Medulla oblongata (tissue), 1 donor: ENCODE measurements around the gene NAAA.
"Not testable (repeated sequence)": the region's sequence is repeated elsewhere in the genome, so short reads cannot be mapped to it uniquely, and the experiment has no call there.

Experiments used
- DNase-seq: peaks from one replicate; pipeline ENCODE4 v3.0.0-alpha.2; 2015; ENCODE audit errors: extremely low spot score

Gene NAAA

DNA sequence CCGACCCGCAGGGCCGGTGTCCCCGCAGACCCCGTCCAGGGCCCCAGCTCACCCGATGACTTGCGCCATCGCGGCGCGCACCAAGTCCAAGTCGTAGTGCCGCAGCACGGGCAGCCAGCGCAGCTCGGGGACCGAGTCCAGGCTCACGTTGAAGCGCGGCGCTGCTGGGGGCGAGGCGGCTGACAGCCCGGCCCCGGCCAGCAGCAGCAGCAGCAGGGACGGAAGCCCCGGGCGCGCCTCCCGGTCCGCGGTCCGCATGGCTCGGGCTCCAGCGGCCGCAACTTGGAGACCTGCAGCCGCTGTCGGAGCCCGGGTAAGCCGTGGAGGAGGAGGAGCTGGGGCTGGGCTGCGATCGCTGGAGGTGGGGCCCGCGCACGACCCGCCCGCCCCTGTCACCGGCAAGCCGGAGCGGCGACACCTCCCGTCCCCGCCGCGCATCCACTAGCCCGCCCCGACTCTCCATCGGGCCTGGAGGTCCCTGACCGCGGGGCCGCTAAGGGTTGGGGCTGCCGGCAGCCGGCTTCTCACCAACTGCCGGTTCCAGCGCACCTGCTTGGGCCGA, at the start of gene NAAA:
NAAA (minus strand) TSS at position 322 of the 562 bp plus-strand sequence; CDS start at position 258, 64 bp downstream.
- peak; percentile 35 for DNase-seq

DNA sequence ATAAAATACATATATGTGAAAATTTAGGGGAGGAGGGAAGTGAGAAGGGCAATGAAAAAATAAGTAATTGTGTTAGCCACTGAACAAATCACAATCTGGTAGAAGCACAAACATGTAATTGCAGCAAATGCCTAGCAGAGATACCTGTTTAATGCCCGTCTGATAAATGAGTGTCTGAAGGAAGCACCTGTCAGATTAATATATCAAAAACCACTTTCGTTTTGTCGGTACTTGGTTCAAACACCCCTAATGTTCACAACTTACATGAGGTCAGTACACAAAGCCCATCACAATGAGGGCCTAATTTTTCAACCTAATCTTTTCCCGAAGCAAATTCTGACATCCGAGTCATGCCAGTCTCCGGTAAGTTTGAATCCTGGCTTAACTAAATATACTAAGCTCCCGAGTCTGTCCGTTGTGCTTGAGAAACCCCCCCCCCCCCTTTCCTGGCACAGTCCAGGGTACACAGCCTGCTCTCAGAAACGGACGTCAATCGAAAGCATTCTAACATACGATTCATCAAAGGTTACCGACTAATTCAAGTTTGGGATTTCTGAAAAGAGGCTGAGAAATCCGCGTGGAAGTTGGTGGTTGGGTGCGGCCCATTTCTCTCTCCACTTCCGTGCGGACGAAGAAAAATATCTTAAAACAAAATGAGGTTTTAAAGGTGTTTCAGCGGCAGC, 49.2 kb upstream of the NAAA start:
- no peak for DNase-seq

DNA sequence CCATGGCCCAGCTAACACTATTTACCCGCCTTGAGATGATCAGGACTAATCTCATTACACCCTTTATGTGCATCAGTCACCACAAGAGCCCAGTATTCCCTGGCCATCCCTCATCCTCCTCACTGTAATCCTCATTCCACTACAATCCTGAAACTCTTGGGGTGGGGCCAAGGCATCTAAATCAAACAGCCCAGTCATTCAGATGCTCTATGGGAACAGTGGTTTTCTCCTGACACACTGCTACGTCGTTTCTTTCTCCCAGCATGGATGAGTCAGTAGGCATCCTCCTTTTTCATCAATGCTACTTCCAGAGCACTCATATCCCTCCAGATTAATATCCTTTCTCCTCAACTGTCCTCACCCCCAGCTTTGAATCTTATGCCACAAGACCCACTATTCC, 44.3 kb upstream of the NAAA start:
- no peak for DNase-seq

DNA sequence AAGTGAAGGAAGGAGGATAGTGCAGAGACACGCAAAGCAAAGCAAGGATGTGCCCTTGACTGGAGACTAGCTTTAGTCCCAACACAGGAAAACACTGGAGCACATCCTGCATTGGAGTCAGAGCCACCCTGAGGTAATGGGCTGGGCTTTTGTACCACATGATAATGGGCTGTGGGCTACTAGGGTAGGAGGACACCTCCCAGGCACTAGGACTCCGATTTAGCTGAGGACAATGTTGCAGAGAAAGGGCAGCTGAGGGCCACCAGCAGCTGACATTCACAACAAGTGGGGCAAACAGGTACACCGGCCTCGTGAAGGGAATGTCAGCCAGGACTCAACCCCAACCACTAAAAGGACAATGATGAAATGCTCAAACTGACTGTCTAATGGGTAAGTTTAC, 39.8 kb upstream of the NAAA start:
- DNase-seq = no peak

- no peak for DNase-seq
Observed at GRCh38 chr4:75976177-75976576, 35.4 kb upstream of the NAAA start.

DNA sequence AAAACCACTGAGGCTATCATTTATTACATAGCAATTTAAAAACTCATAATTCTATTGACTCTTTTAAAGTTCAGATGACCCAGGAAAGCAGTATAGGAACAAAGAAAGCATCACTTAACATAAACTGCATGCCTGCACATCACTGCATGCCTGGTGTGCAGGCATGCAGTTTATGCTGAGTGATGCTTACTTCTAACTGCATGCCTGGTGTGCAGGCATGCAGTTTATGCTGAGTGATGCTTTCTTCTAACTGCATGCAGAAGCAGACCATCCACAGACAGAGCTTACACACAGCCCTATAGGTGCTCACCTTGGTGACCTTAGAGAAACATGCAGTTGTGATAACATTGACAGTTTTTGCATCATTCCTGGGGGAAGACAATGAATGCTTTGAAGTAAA, 33.0 kb upstream of the NAAA start:
- DNase-seq = no peak

DNA sequence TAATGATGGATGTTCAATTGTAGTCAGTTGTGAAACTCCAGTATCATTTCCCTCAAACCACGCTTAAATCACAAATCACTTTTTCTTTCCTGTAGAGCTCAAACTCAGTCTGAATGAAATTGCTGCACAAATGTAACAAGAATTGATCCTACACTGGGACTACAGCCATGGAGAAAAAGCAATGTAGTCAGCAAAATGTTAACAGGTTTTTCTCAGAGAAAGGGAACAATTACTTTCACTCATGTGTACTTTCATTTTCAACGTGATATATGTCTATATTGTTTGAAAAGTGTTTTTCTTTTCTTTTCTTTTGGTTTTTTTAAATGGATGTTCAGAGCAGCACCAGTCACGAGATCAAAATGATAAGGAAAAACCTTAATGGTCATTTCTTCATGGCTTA, 27.3 kb upstream of the NAAA start:
- no peak for DNase-seq

DNA sequence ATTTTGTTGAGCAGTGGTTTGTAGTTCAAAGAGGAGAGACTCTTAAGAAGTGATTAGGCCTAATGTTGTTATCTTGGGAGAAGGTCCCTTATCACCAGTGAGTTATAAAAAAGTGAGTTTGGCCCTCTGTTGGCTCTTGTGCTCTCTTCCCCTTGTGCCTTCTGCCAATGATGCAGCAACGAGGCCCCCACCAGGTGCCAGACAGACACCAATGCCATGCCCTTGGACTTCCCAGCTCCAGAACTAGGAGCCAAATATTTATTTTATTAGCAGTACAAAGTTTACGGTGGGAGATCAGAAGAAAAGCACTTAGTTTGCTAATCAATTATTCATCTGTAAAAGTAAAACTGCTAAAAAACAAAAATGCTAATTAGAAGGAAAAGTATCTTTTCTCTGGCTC, 22.7 kb upstream of the NAAA start:
- no peak for DNase-seq

- DNase-seq = not testable (repeated sequence)
Observed at GRCh38 chr4:75962072-75962471, 21.3 kb upstream of the NAAA start.

DNA sequence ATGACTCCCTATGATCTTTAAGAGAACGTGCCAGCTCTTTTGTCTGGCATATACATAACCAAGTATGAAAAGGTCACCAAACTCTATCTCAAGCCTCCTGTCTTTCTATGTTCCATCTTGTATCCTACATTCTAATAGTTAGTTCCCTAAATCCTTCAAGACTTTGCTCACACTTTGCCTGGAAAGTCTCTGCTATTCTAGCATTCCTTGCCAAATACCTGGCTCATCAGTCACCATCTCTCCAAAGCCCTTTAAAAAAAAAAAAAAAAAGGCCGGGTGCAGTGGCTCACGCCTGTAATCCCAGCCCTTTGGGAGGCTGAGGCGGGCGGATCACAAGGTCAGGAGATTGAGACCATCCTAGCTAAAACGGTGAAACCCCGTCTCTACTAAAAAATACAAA, 17.7 kb upstream of the NAAA start:
- not testable (repeated sequence) for DNase-seq

DNA sequence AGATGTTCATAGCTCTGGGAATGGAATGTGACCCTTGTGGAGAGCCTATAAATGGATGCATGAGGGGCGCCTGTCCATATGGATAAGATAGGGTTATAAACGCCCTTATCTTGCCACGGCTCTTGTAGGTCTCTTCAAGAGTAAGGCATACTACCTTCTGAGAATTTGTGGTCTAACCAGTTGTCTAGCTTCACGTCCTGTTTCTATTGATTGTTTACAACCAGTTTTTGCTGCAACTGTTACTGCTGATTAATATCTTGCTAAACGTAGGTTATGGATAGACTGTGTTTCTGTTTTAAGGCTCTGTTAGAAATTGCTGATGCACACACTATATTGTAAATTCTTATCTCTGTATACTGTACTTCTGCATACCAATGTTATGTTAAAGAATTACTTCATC, 14.0 kb upstream of the NAAA start:
- DNase-seq = not testable (repeated sequence)

GRCh38 chr4:75953509-75953908, 12.7 kb upstream of the NAAA start:
- no peak for DNase-seq

DNA sequence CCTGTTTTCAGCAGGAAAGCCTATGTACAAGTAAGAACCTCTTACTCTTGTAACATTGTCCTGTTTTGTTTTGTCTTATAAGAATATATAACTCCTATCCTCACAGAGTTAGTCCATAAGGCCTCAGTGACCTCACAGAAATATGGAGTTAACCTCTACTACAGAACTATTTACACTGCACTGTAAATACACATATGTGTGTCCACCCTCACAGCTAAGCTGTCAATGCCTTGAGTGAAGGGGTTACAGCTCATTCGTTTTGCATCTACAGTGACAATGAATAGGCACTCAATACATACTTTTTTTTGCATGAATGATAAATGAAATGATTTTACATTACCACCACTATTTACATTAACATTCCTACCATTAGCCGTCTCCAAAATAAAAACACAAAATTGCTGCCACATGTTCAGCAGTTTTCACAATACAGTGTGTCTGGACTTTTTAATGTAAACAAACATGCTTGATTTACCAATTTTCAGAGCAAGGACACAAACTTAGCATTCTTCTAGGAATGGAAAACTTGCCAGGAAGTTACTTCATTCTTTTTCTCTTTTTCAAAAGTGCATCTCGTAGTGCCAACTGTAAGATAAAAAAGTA, 9.5 kb upstream of the NAAA start:
- DNase-seq = no peak

GRCh38 chr4:75948822-75949444, 8.1 kb upstream of the NAAA start:
- no peak for DNase-seq

DNA sequence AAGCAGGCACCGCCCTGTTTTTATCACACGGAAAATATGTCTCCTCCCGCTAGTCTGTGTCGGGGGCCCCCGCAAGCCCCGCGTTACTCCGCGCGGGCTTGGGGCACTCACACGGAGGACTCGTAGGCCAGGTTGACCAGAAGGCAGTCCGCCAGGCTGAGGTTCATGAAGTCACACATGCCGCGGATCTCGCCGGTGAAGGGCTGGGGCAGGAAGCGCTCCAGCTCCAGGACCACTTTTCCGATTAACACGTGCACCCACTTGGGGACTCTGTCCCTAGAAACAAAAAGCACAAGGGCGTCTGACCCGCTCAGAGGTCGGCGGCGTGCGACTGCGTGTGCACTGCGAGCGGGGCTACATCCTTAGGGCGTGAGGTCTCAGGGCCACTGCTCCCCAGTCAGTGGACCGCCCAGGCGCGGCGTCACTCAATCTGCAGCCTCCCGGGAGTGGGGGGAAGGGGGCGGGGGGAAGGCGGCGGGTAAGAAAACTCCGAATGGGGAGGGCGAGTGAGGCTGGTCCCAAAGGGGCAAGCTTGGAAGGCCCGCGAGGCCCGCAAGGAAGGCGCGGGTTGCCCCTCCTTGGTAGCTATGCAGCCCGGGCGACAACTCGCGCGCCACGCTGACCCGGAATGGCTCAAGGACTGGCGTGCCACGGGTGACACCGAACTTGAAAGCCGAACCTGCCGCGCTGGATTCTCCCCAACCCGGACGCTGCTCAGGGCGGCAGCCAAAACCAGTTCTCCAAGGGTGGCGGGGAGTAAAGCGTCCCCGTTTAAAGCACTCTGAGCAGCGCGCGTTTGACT, 722 bp downstream of the NAAA start:
- DNase-seq = peak; percentile 66

- no peak for DNase-seq
Observed at GRCh38 chr4:75935628-75936027, 5.2 kb downstream of the NAAA start.

- DNase-seq = no peak
Observed at GRCh38 chr4:75930152-75930551, 10.7 kb downstream of the NAAA start.

DNA sequence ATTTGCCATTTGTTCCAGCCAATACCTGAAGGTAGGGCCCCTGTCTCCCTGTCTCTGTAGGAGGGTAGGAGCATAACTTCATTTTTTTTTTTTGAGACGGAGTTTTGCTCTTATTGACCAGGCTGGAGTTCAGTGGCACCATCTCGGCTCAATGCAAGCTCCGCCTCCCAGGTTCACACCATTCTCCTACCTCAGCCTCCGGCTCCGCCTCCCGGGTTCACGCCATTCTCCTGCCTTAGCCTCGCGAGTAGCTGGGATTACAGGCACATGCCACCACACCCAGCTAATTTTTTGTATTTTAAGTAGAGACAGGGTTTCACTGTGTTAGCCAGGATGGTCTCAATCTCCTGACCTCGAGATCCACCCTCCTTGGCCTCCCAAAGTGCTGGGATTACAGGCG, 15.9 kb downstream of the NAAA start:
- not testable (repeated sequence) for DNase-seq

DNA sequence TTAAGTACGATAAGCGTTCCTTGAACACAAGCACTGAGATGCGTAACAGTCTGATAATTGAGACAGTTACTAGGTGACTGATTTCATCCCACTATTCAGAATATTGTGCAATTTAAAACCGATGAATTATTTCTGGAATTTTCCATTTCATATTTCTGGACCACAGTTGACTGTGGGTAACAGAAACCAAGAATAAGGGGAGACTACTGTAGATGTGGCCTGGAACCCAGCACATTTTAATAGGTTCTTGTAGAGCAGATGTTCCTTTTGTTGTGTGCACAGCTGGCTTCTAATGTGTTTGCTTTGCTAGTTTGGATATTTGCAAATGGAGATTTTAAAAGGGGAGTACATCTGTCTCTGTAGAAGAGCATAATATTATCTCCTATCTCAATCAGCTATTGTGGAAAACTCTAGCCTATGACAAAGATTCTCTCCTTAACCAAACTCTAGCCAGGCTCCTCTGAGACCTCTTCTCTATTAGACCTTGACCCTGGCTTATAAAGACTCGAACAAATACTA, 16.4 kb downstream of the NAAA start:
- no peak for DNase-seq

DNA sequence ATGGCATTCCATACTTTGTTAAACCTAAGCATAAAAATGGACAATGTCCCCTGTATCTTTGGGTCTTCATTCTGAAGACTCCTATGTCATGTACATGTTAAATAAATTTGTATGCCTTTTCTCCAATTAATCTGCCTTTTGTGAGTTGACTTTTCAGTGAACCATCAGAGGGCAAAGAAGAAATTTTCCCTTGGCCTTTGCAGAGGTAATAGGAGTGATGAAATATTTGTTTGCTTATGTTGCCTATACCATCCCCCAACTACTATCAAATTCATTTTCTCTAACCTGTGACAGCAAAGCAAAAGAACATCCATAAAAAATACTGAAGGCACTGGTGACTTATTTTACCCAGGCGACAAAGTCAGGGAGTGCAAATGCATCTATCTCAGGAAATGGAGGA, 18.2 kb downstream of the NAAA start:
- no peak for DNase-seq

- no peak for DNase-seq
Observed at GRCh38 chr4:75921910-75922309, 18.9 kb downstream of the NAAA start.

DNA sequence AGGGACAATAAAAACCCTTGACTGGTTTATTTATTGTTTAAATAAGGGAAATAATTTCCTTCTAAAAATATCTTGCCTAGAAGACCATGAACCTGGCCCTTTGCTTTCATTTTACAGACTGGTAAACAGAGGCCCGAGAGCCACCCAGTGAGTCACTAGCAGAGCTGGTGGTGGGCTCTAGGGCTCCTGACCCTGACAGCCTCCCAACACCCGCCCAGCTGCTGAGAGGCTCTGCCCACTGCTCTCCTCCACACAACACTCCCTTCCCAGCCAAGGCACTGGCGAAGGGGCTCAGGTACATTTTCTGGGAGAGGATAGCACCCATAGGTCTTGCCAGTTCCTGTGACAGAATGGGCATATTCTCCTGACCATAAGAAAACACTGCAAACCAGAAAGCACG, 20.5 kb downstream of the NAAA start:
- DNase-seq = no peak
